Measurements from ENCODE around the gene CCL18.
"Not testable (repeated sequence)": the region's sequence is repeated elsewhere in the genome, so short reads cannot be mapped to it uniquely, and the experiment has no call there.

The CCL18 gene

DNA sequence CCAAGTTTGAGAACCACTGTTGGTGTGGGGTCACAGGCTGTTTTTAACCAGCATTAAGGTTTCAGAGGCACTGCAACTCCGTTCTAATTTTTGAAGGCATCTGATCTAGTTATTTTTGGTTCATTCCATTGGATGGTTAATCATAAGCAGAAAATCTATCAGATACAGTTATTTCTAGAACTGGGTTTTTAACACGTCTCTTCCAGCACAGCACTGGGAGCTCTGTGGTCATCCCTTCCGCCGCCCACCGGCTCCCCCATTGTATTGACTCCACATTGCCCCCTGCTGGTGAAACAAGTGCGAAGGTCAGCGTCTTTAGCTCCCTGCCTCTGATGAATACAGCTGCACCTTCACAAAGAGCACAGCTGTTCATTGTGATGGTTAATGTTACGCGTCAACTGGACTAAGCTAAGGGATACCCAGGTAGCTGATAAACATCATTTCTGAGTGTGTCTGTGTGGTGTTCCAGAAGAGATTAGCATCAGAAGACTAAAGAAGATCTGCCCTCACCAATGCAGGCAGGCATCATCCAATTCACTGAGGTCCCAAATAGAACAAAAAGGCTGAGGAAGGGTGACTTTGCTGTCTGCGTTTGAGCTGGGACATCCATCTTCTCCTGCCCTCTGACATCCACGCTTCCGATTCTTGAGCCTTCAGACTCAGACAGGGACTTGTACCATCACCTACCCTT is 8.5 kb downstream of the CCL18 start:
- no peak for DNase-seq

DNA sequence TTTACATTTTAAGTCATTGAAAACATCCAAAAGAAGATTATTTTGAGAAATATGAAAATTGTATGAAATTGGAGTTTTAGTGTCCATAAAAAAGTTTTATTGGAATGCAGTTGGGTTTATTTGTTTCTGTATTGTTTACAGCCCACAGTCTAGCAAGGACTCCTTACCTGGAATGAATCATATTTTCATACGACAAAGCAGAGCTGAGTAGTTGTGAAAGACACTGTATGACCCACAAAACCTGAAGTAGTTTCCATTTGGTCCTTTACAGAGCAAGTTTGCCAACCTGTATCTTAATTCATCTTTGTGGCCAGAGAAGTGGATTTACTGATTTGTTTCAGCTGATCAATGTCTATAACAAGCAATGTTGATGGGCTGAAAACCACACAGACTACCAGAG is 10.3 kb downstream of the CCL18 start:
- no peak for DNase-seq

DNA sequence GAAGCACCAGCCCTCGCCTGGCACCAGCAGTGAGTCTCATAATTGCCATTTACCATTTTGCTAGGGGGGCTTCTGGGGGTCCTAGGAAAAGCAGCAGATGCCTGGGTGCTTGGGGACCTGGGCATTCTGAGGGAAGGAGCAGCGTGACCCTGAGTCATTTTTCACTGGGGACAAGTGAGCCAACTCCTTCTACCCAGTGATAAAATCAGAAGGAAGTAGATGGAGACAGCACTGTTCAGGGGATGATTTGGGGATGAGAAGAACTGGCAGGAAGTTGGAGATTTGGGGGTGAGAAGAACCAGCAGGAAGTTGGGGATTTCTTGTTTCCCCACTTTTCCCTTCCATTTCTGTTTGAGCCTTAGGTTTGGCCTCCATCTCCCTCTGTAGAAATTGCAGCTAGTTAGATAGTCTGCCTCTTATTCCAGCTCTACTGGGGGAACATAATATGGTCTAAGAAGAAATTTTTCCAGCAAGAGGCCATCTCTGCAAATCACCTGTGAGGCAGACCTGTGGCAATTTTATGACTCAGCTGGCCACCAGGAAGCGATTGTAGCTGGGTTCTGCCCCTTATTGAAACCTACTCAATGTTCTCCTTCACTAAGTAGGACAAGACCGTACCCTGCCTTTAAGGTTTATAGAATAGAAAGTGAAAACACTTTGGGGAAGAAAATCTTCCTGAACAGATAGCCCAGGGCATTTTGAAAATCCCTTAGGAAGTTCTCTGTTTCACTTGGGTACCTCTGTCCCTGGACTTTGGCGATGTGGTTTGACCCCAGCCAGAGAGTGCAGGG is 17.8 kb downstream of the CCL18 start:
- DNase-seq = not testable (repeated sequence)

DNA sequence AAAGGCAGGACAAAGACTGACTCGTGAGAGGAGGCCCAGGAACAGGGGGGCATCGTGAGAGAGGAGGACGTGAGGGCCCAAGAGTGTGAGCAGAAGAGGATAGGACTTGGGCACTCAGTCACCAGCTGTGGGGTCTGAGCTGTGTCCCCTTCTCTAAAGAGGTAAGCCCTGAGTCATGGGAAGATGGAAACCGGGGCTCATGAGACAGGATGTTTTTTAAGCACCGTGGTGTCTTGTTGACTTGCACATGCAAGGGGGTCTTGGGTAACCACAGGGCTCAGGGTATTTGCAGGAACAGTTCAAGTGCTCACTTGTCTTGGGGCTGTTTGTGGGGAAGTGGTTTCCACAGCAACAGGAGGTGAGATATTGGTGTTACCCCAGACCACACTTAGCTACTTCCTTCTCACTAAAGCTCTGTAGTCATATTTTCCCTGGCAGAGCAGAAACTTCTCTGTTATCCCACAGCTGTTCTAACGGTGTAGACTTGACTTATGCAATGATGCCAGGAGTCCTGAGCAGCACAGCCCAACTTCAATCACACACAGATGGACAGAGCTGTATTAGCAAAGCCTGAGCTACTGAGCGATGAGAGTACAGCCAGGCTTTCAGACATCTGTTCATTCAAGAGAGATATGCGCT is 18.5 kb downstream of the CCL18 start:
- not testable (repeated sequence) for DNase-seq

DNA sequence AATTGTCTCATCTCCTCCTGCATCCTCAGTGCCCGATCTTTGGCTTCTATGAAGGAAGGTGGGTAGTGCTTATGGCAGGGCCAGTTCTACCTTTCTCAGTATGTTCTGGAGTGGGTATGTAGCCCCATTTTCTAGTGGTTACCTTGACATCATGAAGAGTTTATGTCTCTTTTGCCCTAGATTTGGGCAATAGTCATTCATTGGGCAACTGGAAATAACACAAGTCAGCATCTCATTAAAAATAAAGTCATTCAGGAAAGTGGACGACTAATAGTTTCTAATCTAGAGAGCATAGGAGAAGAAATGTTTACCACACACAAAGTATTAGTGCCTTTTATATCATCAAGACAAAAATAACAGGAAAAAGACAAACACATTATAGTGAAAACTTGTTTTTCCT is 19.6 kb downstream of the CCL18 start:
- DNase-seq = not testable (repeated sequence)

DNA sequence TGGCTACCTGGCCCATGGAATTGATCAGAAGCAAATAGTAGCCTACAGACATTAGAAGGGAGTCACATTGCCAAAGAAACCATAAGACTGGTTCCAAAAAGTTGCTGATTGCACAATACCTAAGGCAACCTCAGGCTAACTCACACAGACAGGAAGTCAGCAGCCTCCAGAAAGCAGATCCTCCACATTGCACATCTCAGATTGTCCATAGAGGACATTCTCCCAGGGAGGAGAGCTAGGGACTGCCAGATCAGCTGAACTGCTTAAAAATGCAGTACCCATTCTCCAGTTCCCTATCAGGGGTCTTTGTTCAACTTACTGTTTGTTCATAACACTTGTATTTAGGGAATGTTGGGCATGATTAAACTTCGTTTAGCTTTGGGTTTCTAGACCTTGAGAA is 21.7 kb downstream of the CCL18 start:
- no peak for DNase-seq

DNA sequence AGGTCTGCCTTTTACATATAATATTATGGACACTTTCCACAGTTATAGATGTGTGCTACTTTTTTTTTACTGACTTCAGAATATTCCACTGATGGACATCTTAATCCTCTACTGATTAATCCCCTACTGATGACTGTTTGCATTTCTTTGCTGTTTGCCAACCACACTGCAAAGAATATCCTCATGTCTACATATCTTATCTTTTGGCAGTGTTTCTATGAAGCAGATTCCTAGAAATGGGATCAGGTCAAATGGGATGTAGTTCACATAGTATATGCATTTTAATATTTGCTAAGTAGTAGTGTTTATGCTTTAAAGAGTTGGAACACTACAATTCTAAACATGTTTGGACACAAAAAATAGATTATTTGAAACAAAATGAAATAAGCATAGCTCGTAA is 22.7 kb downstream of the CCL18 start:
- no peak for DNase-seq

DNA sequence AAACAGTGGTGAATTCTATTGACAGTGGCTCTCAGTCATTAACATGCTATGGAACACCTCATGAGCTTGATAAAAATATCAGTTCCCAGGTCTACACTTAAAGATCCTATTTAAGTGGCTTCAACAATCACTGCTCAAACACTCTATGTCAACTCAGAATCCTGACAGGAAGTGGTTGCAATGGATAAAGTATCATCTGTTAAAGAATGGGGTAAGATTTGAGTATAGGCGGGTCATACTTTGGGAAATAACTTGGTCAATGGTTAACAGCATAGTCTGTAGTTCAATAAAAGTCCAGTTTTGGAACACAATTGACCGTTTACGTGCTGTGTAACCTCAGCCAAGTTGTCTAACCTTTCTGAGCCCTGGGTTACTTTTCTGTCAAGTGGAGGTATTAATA is 23.4 kb downstream of the CCL18 start:
- not testable (repeated sequence) for DNase-seq

DNA sequence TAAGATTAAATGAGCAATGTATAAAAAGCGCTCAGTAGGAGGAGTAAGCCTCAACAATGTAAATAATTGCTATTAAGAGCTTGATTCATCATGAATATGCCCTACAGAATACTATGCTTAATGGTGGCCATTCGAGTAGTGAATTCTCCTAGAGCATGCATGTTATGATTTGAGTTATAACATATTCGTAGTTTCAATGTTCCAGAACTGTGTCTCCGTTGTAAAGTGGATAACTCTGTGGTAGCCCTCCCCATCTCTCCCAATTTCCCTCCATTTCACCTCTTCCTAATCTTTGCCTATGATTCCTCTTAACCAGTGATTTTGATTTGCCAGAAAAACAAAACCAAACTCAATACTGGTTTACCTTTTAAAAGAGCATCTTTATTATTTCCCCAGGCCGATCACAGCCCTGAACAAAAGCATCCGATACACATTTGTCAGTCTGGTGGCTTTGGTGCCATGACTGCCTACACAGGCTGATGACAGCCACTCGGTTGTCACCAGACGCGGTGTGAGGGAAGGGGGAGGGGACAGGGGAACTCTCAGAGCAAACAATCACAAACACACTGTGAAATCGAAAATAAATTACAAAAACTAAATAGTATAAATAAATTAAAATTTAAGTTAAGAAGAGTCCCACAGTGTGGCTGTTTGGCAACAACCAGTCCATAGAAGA is 24.0 kb downstream of the CCL18 start:
- not testable (repeated sequence) for DNase-seq

DNA sequence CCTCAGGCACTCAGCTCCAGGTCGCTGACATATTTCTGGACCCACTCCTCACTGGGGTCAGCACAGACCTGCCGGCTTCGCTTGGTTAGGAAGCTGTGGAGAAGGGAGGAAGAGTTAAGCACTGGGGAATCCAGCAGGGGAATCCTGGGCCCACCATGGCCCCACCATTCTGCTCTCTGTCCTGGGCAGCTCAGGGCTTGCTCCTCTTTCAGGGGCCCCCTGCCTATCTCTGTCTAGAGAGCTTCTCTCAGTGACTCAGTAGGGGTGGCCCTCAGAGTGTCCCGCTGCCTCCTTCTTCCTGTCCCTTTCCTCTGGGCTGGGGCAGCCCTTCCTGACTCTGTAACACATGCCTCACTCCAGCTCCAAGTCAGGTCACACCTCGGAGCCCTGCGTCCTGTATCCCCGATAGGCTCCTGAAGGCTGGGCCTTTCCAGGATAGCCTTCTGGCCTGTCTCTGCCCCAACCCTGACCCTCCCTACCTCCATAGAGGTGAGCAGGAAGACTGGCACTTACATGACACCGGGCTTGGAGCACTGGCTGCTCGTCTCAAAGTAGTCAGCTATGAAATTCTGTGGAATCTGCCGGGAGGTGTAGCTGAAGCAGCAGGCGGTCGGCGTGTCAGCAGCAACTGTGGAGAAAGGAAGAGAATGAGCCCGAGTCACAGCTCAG is 24.7 kb downstream of the CCL18 start:
- no peak for DNase-seq

DNA sequence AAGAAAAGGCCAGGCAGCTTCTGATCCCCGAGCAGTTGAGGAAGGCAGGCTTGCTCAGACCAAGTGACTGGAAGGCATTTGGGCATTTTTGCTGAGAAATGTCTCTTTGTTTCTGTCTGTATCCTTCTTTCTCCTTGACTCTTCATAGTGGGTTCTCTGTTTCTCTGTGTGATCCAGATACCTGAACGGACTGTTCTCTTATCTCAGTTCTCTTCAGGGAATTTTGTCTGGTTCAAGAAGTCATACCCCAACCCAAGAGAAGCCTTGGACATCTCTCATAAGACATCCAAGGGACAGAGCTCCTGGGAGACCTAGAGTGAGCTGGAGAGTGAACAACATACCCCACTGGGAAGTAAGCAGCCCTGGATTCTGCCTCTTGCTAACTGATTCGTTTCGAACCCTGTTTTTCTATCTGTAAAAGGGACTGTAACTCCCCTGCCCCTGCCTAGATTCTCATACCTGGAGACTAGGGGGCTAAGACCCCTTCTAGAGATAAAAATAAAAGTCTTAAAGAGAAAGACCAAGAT is 25.3 kb downstream of the CCL18 start:
- DNase-seq = no peak

DNA sequence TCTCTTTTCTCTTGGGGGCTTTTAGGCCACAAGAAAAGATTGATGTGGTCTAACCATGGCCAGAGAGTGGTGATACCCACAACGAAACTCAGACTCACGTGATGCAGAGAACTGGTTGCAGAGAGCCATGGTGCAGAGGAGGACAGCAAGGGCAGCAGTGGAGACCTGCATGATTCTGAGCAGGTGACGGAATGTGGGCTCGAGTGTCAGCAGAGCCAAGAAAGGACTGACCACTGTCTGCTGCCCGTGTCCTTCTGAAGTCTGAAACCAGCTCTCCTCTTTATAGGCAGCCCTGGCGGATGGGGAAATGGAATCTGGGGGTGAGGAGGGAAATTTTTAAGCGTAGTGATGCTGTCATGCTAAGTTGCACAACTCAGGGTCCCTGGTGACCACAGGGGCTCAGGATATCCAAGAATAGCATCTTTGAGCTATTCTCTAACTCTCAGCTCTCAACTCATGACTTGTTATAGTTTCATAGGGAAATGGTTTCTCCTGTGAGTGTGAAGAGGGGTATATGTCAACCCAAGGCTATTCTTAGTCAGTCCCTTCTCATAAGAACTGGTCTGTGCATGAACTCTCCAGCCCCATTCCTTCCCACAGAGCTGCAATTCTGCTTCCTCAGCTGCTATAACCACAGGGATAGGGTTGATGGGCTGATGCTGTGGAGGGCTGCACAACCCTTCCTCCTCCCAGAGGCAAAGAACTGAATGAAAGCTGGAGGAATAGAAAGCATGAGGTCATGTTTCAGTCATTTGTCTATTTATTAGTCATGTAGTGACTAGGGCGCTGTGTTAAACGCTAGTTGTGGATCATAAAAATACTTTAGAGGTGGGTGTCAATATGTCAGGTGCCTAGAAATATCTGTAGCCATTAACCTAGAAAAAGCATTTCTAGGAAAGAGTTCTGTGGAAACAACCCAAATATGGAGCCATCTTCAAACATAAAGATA is 26.1 kb downstream of the CCL18 start, which contains the start of gene CCL3:
CCL3 (minus strand) TSS at position 256 of the 949 bp plus-strand sequence; CDS start at position 171, 85 bp downstream.
- no peak for DNase-seq

DNA sequence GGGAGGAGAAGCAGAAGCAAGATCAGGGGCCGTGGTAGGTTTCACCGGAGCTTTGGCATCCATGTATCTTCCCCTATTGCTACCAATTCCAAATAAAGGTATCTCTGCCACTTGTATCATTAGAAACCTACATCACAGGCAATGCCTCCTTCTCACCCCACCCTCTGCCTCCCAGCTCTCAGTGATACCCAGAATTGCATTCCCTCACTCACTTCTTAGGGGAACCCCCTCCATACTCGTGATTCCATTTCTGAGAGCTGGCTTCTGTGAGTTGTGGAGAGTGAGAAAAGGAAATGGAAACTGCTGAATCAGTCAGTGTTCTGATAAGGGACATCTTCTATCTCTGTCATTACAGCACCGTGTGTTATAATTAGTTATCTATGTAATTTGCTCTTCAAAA is 28.2 kb downstream of the CCL18 start:
- no peak for DNase-seq

DNA sequence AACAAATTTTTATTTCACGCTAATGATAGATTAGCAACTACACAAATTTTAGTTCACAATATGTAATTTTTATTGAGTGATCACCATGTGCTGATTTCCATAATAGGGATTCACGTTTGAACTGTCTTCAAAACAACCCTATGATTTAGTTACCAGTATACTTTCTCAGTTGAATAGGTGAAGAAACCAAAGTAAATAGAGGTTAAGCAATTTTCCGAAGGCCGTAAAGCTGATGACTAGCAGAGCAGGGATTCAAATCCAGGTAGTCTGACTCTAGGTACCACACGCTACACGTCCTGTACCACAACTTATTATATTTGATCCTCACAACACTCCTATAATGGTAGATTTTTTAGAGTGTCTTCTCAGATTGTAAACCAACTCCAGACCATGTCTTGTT is 28.6 kb downstream of the CCL18 start:
- not testable (repeated sequence) for DNase-seq

DNA sequence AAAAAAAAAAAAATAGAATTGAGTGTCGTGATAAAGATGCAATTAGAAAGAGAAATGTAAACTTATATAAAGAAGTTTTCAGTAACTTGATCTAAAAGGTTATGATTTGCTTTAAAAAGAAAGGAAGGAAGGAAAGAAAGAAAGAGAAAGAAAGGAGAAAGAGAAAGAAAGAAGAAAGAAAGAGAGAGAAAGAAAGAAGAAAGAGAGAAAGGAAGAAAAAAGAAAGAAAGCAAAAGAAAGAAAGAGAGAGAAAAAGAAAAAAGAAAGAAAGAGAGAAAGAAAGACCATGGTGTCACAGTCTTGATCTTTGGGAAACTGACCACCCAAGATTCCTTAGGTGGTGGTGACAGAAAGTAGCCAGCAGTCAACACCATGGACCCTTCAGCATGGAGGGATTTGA is 30.2 kb downstream of the CCL18 start:
- DNase-seq = no peak

DNA sequence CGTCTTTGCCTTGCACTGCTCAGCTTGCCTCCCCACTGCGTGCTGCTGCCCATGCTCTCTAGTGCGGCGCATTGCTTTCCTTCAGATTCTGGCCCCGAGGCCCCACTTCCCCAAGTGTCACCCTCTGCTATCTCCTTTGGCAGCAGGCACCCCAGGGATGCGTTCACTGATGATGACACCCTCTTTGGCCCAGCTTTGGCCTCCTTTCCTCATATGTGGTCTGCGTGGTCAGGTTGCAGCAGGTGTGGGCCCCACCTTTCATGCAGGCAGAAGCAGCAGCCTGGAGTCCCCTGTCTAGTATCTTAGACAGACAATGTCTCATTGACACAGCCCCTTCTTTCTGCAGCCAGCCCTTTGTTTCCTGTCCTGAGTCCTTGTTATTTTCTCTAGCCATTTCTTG is 30.7 kb downstream of the CCL18 start:
- DNase-seq = no peak

DNA sequence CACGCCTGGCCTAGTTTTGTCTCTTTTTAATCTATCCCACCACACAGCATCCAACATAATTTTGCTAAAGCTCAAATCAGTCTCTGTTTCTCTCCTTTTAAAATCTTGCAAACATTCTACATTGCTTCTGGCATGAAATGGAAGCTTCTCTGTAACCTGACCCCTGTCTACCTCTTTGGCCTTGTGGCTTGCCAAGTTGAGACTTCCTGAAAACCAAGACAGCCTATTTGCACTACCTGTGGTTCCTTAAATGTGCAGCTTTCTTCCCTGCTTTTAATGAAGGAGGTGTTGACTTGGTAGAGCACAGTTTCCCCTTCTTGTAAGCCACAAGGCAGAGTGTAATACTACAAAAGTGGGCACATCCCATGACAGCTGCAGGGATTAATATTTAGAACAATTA is 31.9 kb downstream of the CCL18 start:
- DNase-seq = no peak

DNA sequence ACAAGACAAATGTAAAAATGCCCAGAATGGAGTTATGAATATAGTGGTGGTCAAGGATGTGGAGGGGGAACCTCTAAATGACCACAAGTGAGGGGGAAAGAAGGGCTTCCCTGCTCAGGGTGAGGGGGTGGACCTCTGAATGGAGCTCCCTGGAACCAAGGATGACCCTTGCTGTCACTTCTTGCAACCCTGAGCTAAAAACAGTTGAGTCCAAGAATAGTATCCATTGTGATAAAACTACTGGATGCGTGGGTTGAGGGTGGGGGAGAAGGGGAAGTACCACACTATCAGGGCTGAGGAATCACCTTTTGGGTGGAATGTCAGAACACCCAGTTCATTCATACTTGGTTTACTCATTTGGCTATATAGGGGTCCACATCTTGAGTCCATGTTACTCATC is 34.9 kb downstream of the CCL18 start:
- DNase-seq = not testable (repeated sequence)

DNA sequence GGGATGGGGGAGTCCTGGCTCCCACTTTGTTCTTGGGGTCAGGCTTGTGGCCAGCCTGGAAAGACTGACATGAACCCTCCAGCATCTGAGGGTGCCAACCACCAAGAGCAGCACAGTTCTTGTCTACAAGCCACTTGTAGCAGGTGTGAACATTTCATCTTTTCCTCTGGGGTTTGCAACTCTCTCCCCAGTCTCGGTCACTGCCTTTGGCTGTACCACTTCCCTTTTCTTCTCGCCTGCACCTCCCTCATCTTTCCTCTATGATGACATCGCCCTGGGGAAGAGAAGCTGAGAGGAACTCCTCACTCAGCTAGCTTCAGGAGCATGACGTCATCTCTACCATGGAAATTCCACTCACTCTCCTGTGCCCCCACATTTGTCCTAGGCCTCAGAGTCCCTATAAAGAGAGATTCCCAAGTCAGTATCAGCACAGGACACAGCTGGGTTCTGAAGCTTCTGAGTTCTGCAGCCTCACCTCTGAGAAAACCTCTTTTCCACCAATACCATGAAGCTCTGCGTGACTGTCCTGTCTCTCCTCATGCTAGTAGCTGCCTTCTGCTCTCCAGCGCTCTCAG is 39.4 kb downstream of the CCL18 start, which contains the start of gene CCL4:
CCL4 (plus strand) TSS at position 427 of the 575 bp plus-strand sequence; CDS start at position 506, 79 bp downstream.
- DNase-seq = not testable (repeated sequence)

DNA sequence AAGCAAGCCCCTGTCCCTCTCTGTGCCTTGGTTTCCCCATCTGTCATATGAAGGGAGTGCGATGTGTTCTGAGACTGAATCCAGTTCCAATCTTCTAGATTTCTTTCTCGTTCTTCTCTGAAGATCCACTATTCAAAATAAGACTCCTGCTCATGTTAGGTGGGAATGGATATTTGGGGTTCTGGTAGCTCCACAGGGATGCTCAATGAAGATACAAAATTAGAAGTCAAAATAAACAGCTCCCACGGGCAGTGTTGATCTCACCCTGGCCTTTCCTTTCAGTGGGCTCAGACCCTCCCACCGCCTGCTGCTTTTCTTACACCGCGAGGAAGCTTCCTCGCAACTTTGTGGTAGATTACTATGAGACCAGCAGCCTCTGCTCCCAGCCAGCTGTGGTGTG is 40.2 kb downstream of the CCL18 start:
- not testable (repeated sequence) for DNase-seq

Measured in NCI-H524 (cell line).